HG02973 (cell line): Measurements from ENCODE around the gene LAG3.
"Not testable (repeated sequence)": the region's sequence is repeated elsewhere in the genome, so short reads cannot be mapped to it uniquely, and the experiment has no call there.

ENCODE experiments used
- ATAC-seq: cut with Tn5 transposase; IDR thresholded peaks from one replicate; pipeline ENCODE4 v1.9.1; 2021; ENCODE audit warnings: moderate library complexity; ENCODE audit not compliant: unreplicated experiment

LAG3 gene

DNA sequence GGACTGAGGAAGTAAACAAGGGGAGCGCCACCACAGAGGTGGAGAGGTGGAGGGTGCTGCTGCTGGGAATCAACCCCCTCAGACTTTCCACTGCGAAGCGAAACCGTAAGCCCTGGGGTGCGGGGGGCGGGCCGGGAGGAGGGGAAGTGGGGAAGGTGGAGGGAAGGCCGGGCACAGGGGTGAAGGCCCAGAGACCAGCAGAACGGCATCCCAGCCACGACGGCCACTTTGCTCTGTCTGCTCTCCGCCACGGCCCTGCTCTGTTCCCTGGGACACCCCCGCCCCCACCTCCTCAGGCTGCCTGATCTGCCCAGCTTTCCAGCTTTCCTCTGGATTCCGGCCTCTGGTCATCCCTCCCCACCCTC lies at the start of gene LAG3:
TSS of gene LAG3 (plus strand) at position 190 of the 365 bp plus-strand sequence. CDS start 333 bp downstream, outside the sequence.
- ATAC-seq, result no peak

DNA sequence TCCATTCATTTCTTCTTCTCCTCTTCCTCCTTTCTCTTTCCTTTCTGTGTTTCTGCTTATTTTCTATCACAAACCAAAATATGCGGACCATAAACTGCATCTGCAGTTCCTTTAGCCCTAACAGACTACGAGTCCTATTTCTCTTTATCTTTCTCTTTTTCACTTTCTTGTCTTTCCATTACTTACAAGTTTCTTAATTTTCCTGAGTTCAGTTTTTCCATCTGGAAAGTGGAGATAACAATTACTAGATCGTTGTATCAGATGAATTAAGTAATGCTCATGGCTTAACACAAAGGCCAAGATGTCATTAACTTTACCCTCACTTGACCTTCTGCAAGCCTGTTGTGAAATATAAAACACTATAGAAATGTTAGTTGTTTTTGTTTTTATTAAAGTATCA lies 49.5 kb upstream of the LAG3 start:
- no peak for ATAC-seq

DNA sequence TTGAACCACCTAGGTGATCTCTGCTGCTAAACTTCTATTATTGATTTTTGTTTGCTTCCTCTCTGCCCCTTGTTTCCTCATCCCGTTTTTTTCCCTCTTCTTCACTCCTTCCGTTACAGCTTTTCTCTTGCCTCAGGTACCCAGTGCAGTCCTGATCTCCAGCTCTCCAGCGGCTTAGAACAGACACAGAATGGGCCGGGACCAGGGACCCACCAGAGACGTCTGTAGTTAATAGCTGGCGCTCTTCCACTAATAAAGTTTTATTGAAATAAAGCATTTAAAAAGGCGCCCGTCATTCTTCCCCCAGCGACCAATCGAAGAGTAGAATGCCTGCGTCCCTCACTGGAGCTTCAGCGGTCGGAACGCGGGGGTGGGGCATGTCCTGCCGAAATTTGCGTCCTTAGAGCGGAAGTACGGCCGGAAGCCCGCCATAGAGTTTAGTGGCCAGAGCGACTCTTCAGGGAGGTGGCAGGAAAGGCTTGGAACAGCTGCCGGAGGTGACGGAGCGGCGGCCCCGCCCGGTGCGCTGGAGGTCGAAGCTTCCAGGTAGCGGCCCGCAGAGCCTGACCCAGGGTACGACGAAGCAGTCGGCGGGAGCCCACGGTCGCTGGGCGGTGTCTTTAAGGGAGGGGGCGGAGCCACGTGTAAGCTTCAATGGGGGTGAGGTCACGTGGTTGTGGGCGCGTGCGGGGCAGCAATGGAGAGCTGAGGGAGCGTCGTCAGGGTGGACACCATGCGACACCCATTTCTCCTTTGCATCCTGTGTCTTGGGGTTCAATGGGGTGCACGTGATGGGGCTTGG lies 48.5 kb upstream of the LAG3 start, which contains the start of gene COPS7A:
TSS of gene COPS7A (plus strand) at position 440 of the 802 bp plus-strand sequence. CDS start 611 bp downstream, outside the sequence.
- ATAC-seq, result peak; percentile 88

DNA sequence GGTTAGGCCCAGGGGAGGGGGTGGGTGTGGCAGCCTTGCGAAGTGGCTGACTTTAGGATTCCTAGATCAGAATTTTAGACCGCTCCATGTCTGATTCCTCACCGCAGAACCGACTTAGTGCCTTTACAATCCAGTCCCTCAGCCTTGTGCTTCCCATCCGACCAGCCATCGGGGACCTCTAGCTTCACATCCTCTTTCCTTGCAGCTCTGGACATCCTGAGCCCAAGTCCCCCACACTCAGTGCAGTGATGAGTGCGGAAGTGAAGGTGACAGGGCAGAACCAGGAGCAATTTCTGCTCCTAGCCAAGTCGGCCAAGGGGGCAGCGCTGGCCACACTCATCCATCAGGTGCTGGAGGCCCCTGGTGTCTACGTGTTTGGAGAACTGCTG lies 47.9 kb upstream of the LAG3 start:
- peak; percentile 23 for ATAC-seq

DNA sequence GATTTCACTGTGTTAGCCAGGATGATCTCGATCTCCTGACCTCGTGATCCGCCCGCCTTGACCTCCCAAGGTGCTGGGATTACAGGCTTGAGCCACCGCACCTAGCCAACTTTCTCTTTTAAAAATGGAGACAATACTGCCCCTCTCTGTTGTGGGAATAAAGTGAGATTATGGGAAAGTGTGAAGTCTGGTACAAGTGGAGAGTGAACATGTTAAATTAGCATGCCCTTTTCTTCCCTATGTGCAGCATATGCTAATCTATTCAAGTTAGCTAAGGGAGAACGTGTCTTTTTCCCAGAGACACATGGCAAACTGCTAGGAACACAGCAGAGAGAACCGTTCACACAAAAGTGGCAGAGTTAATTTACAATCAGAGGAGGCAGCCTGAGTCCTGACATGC lies 47.0 kb upstream of the LAG3 start:
- no peak for ATAC-seq

DNA sequence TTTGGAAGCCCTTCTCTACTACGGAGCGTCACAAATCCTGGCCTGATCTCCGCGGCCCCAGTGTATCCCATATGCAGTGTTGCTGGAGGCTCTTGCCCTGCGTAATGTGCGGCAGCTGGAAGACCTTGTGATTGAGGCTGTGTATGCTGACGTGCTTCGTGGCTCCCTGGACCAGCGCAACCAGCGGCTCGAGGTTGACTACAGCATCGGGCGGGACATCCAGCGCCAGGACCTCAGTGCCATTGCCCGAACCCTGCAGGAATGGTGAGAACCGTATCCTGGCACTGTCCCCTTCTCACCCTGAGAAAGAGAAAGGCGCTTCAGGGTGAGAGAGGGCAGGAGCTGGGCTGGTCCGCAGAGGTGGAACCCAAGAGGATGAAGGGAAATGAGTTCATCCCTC lies 43.1 kb upstream of the LAG3 start:
- no peak for ATAC-seq

DNA sequence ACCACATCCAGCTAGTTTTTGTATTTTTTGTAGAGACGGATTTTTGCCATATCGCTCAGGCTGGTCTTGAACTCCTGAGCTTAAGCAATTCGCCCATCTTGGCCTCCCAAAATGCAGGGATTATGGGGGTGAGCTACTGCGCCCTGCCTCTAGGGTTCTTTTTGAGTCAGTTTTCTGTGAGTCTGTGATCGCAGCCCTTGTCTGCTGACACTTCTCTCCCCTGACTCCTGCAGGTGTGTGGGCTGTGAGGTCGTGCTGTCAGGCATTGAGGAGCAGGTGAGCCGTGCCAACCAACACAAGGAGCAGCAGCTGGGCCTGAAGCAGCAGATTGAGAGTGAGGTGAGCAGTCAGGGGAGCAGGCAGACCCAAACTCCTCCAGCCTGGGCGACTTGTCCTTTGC lies 42.2 kb upstream of the LAG3 start:
- no peak for ATAC-seq

DNA sequence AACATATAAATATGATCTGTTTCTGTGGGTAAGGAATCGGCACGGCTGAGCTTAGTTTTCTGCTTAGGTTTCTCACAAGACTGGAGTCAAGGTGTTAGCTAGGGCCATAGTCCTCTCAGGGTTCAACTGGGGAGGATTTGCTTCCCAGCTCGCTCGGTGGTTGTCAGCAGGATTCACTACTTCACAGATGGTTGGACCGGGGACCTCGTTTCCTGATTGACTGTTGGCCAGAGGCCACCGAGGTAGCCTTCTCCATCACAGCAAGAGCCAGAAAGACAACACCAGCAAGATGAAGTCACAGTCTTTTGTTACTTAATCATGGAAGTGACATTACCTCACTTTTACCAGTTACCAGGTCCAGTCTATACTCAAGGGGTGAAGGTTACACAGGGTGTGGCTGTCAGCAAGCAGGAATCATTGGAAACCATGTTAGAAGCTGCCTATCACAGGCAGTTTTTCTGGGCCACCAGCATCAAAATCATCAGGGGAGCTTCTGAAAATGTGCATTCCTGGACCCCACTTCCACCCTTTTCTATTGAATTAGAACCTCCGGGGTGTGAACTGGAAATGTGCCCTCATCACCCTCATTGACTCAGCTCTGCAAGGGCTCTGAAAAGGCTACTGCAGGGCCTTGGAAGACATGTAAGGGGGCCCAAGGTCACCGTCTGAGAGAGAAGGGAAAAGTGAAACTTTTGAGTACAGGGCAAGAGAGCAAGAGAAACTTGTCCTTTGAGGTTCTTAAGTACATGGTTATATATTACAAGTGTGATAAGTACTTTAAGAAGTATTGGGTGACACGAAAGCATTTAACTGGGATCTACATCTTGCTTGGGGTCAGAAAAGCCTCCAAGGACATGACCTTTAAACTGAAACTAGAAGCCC lies 37.6 kb upstream of the LAG3 start:
- no peak for ATAC-seq

DNA sequence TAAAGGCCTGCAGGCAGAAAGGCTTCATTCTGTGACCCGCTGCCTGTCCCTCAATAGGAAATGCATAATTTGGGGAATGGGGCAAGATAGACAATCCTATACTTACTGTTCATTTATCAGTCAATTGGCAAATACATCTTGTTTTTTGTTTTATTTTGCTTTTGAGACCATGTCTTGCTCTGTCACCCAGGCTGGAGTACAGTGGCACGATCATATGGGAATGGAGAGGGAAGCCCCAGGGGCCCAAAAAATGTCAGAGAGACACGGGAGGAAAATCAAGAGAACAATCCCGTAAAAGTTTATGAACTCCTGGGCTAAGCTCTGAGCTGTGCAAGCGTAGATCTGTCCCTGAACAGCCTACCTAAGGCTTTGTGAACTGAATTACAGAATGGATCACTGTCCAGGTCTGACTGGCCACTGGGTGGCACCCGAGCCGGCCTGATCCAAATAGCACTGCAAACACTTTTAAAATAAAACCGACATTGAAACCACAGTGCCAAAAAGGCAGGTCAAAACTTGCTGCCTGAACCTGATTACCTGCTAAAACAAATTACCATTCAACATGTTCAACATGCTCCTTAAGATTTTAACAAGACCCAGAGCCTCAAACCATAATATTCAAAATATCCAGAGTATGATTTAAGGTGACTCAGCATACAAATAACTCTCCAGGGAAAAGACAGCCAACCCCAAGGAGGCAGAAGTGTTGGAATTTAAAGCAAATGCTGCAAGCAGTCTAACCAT lies 36.7 kb upstream of the LAG3 start:
- ATAC-seq, result no peak

DNA sequence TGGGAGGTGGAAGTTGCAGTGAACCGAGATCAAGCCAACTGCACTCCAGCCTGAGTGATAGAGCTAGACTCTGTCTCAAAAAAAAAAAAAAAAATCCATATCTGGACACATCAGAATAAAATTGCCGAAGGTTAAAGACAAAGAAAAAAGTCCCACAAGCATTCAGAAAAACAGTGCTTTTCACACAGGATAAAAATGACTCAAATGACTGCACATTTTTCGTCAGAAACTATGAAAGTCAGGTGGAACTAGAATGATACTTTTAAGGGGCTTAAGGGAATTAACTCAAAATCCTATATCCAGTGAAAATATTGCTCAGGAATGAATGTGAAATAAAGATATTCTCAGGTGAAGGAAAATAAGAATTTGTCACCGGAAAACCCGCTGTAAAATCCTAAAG lies 35.6 kb upstream of the LAG3 start:
- no peak for ATAC-seq

DNA sequence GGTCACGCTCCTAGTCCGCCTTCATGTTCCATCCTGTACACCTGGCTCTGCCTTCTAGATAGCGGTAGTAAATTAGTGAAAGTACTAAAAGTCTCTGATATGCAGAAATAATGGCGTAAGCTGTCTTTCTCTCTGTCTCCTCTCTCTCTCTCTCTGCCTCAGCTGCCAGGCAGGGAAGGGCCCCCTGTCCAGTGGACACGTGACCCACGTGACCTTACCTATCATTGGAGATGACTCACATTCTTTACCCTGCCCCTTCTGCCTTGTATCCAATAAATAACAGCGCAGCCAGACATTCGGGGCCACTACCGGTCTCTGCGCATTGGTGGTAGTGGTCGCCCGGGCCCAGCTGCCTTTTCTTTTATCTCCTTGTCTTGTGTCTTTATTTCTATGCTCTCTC lies 30.2 kb upstream of the LAG3 start:
- not testable (repeated sequence) for ATAC-seq

DNA sequence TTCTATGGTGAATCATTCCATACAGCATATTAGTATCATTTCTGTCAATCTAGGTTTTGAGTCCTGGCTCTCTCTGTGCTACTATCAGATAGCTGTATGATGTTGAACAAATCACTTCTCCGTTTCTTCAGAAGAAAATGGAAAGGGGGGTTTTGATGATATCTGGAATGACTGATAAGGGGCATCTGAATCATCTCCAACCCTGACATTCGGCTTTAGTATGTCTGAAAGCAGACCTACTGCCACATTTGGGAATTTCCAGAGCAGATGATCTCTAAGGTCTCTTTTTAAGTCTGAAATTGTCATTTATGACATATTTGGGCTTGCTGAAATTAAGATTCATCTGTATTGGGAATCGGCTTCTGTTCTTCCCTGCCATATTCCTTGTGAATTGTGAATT lies 29.5 kb upstream of the LAG3 start:
- no peak for ATAC-seq

DNA sequence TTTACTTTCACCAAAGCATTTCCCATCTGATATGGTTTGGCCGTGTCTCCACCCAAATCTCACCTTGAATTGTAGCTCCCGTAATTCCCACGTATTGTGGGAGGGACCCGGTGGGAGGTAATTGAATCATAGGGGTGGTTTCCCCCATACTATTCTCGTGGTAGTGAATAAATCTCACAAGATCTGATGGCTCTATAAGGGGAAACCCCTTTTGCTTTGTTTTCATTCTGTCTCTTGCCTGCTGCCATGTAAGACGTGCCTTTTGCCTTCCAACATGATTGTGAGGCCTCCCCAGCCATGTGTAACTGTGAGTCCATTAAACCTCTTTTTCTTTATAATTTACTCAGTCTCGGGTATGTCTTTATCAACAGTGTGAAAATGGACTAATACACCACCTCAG lies 29.0 kb upstream of the LAG3 start:
- not testable (repeated sequence) for ATAC-seq

DNA sequence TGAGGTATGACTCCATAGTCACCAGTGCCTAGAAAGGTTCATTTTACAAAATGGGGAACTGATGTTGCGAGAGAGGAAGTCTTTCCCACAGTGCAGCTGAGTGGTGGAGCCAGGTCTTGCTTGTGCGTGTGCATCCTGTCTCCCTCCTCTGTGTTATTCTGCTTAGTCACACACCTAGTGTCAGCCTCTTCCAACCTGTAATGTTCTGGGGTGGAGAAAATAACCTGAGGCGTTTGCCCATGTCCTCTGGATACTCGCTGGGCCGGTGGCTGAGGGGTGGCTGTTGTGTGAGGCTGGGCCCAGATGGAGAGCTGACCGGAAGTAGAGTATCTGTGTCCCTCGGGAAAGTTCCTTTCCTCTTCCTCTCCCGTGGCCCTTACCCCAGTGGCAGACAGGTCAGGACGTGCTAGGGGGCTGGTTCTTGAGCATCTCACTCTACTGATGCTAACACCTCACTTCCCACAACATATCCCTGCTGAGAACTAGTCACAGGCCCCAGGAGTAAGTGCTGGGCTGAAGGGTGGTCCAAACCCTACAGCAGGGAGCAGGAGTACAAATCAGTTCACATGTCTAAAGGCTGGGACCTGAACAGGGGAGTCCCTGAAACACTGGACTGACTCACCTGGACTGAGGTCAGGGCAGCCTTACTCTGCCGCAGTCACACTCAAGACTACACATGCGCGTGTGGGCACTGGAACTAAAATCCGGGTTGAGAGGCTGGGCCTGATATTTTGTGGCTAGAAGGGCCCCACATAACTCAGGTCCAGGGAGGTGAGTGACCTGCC lies 26.4 kb upstream of the LAG3 start:
- ATAC-seq, result no peak

DNA sequence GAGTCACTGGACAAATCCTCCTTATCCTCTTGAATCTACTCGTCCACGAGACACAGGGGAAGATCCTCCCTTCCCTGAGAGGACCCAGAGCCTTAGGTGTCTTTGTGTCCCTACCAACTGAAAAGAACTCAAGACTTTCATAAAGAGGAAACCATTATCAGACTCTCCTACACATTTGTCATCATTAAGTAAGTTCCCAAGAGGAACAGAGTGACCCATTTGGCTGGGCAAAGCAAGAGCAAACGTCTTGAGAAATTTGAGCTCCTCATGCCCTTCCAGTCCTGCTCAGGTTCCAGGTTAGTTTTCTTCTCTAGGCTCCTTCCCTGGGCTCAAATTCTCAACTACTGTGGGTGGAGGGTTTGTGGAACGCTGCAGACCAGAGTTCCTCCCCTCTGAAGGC lies 25.1 kb upstream of the LAG3 start:
- no peak for ATAC-seq

DNA sequence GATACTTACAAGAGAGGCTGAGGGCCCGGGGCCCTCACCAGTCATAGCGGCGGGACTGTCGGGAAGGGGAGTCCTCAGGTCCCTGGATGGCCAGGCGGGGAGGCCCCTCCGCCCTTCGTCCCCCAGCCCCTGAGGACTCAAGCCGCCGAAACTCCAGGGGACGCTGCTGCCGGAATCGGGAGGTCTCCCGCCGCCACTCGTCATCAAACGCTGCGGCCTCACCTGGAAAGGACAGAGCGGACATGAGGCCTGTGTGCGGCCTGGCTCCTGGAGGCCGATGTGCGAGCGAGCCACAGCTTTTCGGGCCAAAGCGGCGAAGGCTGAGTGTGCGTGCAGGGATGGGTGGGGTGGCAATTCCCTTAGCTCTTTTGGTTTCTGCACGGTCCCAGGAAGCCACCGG lies 23.6 kb upstream of the LAG3 start:
- no peak for ATAC-seq

DNA sequence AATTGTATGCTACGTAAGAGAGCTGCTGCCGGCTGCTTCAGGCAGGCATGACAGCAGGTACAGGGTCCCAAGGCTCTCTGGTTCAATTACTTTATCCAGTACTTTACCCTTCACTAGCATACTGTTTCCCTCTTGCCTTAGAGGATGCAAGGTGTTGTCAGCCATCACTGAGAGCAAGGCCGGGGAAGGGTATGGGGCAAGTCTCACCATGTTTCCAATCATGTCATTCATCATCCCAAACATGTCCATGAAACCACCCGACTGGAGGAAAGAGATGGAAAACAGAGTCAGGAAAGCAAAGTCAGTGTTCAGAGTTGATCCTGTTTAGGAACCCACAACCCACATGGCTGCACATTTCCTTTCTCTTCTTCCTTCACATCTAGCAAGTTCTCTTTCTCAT lies 21.8 kb upstream of the LAG3 start:
- no peak for ATAC-seq

DNA sequence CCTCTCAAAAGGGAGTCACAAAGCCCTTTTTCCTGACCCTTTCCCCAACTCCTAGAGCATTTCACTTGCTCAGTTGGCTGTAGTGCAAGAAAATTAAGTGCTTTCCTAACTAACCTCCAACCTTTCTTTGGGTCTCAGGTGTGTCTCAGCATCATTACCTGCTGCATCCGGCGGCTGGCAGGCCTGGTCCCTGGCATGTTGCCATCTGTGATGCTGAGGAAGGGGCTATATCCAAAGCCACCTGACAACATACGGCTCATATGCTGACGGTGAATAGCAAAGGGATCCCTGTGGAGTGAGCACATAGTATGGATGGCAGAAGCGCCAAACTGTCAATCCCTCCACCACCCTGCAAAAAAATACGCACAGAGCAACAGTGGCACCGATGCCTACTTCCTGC lies 20.6 kb upstream of the LAG3 start:
- ATAC-seq, result no peak

DNA sequence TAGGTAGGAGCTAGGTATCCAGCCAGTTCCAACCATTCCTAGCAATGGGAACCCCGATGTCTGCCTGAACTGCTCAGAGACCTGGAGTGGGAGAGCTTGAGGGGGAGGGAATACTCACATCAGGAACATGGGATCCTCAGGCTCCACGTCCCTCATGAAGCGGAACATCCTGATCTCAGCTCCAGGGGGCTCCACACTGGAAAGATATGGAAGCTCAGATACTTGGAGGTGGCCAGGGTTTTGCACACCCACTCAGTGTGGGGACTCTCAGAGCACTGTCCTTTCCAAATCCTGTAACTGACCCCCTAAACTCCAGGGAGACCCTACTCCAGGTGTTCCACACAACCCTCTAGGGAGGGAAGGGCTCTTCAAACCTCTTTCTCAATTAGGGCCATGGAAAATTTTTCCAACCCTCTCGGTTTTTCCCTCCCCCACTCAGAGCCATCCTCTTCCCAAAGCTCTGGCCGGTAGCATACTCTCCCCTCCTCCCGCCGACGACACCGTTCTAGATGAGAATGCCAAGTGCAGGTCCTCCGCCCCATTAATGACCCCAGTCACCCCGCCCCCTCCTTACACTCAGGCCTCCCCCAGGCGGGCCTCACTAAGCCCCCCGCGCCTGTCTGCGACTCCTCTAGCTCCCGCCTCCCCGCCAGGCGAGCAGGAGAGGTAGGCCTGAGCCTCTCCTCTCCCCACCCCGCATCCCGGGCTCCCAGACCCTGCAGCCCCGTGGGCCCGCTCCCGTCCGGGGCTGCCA lies 20.0 kb upstream of the LAG3 start:
- ATAC-seq, result no peak
